ENCODE measurements around the gene TBC1D1.

DNA sequence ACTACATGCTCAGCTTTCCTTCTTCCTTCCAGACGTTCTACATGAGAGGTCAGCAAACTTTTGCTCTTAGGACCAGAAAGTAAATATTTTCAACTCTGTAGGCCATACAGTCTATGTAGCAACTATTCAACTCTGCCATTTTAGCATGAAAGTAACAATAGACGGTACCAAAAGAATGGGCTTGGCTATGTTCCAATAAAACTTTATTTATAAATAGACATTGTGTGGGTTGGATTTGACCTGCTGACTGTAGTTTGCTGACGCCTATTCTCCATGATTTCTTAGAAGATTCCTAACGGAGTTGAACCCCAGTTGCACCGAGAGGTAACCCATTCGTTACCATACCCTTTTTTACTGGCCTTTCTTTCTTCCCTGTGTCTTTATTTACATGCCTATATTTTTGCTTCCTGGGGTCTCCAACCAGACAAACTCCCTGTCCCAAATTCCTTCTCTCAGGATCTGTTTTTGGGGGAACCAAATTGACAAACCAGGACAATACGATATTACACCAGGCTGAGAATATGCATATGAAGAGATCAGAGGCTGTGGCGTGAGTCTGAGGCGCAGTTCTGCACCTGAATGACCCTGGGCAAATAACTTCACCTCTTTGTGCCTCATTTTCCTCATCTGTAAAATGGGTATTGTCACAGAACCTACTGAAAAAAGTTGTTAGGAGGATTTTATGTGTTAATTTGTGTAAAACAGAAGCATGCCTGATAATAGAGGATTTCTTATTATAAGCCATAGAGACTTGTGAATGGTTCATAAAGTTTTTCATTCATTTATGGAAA lies 58.9 kb downstream of the TBC1D1 start:
- no peak for TF ChIP-seq GATA2 (IDR thresholded peaks at IDR 0.05; ENCODE audit: low read depth, low read length)
- TF ChIP-seq GATA3 (IDR thresholded peaks at IDR 0.05; ENCODE audit: low read depth, low read length) = no peak

All from SH-SY5Y (cell line).